SH-SY5Y (cell line): ENCODE measurements around the gene CGN.

Source experiments
- GATA2 ChIP-seq: IDR thresholded peaks from 2 replicates; pipeline ENCODE4 v1.6.1; 2011; ENCODE audit warnings: mild to moderate bottlenecking, low read depth, low read length
- GATA3 ChIP-seq: IDR thresholded peaks from 2 replicates; pipeline ENCODE4 v1.6.1; 2011; ENCODE audit warnings: low read depth, mild to moderate bottlenecking, low read length, moderate library complexity

Gene CGN

GRCh38 chr1:151510020-151510405 lies 1.2 kb upstream of the CGN start:
- TF ChIP-seq GATA2, result no peak
- TF ChIP-seq GATA3, result no peak

DNA sequence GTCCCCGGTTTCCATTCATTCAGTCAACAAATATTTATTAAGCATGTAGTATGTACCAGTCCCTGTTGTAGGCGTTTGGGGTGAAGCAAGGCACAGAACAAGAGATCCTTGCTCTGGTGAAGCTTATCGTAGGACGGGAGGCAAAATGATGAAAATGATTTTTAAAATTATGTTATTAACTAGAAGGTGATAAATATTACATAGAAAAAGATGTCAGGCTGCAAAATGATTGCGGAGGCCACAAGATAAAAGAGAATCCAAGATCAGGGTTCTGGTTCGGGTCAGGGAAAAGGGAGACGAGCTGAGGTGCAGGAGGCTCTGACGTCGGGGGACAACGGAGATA lies 602 bp upstream of the CGN start:
- TF ChIP-seq GATA2 (no peak), GATA3 (no peak)

- TF ChIP-seq GATA3 (no peak), GATA2 (no peak)
These were observed 539 bp downstream of the CGN start for GRCh38 chr1:151511636-151512215.

GRCh38 chr1:151512326-151512725 lies 1.1 kb downstream of the CGN start:
- TF ChIP-seq GATA3, result no peak

DNA sequence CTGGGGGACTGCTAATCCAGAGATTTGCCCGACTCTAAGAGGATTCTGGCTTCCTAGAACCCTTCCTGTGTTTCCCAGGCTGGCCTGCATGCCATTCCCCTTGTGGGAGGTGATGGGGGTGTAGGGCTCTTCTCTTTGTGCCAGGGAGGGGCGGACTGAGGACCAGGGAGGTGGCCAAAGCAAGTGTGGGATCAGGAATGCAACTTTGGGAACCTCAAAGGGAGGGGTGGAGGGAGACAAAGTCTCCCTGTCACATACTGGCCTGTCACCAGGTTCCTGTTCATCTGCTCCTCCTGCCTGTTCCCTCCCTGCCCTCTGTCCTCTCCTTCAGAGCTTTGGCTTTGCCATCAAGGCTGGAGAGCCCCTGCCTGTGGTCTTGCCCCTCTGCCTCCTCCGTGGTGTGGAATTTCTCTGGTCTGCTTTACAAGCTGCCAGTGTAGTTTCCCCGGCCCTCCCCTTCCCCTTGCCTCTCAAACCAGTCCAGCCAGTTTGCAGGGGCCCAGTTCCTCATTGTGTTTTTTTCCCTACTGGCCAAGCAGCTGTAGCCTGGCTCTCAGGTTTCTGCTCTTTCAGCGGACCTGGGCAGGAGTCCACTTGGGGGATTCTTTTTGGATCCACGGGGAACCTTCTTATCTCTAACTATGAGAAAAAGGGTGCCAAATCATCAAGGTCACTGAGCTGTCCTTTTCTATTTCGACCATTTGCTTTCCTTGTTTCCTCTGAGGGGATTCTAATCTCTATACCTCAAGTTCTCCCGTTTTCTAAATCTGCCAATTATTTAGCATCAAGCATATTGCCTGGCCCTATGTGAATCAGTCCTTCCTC lies 1.8 kb downstream of the CGN start:
- TF ChIP-seq GATA3 (no peak), GATA2 (no peak)

GRCh38 chr1:151513626-151514121 lies 2.5 kb downstream of the CGN start:
- TF ChIP-seq GATA2 (no peak), GATA3 (no peak)

GRCh38 chr1:151514366-151514765 lies 3.2 kb downstream of the CGN start:
- no peak for TF ChIP-seq GATA2
- no peak for TF ChIP-seq GATA3

- TF ChIP-seq GATA2, result no peak
- TF ChIP-seq GATA3, result no peak
These were observed 4.1 kb downstream of the CGN start for GRCh38 chr1:151515265-151515664.

- TF ChIP-seq GATA2 (no peak), GATA3 (no peak)
These were observed 4.9 kb downstream of the CGN start for GRCh38 chr1:151516031-151516511.

DNA sequence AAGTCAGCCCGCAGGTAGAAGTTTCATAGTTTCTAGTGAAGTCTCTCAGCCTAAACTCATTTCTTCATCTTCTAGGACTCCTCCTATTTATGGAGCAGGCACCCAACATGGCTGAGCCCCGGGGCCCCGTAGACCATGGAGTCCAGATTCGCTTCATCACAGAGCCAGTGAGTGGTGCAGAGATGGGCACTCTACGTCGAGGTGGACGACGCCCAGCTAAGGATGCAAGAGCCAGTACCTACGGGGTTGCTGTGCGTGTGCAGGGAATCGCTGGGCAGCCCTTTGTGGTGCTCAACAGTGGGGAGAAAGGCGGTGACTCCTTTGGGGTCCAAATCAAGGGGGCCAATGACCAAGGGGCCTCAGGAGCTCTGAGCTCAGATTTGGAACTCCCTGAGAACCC lies 7.2 kb downstream of the CGN start:
- no peak for TF ChIP-seq GATA3
- no peak for TF ChIP-seq GATA2

DNA sequence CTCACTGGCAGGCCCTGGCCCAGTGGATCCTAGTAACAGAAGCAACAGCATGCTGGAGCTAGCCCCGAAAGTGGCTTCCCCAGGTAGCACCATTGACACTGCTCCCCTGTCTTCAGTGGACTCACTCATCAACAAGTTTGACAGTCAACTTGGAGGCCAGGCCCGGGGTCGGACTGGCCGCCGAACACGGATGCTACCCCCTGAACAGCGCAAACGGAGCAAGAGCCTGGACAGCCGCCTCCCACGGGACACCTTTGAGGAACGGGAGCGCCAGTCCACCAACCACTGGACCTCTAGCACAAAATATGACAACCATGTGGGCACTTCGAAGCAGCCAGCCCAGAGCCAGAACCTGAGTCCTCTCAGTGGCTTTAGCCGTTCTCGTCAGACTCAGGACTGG lies 7.7 kb downstream of the CGN start:
- no peak for TF ChIP-seq GATA3
- TF ChIP-seq GATA2, result no peak

- TF ChIP-seq GATA3 (no peak), GATA2 (no peak)
These were observed 8.5 kb downstream of the CGN start for GRCh38 chr1:151519667-151520066.

DNA sequence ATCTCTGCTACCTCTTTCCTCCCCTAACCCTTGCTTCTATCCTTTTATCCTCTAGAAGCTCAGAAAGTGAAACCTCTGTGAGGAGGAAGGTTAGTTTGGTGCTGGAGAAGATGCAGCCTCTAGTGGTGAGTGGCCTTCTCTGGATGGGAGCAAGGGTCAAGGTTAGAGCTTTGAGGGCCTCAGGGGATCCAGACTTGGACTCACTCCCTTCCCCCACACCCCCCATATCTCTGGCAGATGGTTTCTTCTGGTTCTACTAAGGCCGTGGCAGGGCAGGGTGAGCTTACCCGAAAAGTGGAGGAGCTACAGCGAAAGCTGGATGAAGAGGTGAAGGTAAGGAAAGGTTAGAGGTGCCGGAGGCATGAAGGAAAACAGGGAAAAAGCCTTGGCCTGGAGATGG lies 9.2 kb downstream of the CGN start:
- no peak for TF ChIP-seq GATA3
- TF ChIP-seq GATA2, result no peak

DNA sequence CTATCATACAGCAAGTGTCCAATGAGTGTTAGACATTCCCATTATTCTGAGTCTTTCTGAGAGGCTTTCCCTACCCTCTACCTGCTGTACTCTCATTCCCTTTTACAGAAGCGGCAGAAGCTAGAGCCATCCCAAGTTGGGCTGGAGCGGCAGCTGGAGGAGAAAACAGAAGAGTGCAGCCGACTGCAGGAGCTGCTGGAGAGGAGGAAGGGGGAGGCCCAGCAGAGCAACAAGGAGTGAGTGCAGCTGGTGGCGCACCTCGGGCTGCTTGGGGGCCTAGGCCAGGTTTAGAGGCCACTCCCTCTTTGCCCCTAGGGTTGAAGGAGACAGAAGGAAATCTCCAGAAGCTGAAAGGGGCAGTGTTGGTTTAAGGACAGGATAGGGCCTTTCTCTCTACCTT lies 12.1 kb downstream of the CGN start:
- TF ChIP-seq GATA3, result no peak
- no peak for TF ChIP-seq GATA2

GRCh38 chr1:151524736-151525135 lies 13.5 kb downstream of the CGN start:
- TF ChIP-seq GATA2, result no peak
- no peak for TF ChIP-seq GATA3
